Frontal cortex (tissue), 4 donors: ENCODE measurements around the gene NDST4. TPM values are rescaled to one million over a fixed set of nuclear protein-coding genes. Genes with fewer than 3 reads are reported as not detected.

Experiments used
- DNase-seq, 2 donors: peaks; one replicate each; pipeline ENCODE4 v3.0.0; 2012; ENCODE audit warnings: low spot score in 2 of 2
- FAIRE-seq: peaks from 2 replicates; lab custom pipeline; 2012; peaks lifted over from hg19 to GRCh38; lab: Jason Lieb, UNC
- total RNA-seq: library from RNA; depleted of rRNA; stranded (reverse); fragments of >200 nt; gene quantifications from one replicate; pipeline ENCODE4 v1.2.3, GENCODE V29; 2014
- donor health status: control.
- donor health status: control.
- donor health status: control.

NDST4 gene
- total RNA-seq, 1 donor from 2014 or later: 6.1 TPM

DNA sequence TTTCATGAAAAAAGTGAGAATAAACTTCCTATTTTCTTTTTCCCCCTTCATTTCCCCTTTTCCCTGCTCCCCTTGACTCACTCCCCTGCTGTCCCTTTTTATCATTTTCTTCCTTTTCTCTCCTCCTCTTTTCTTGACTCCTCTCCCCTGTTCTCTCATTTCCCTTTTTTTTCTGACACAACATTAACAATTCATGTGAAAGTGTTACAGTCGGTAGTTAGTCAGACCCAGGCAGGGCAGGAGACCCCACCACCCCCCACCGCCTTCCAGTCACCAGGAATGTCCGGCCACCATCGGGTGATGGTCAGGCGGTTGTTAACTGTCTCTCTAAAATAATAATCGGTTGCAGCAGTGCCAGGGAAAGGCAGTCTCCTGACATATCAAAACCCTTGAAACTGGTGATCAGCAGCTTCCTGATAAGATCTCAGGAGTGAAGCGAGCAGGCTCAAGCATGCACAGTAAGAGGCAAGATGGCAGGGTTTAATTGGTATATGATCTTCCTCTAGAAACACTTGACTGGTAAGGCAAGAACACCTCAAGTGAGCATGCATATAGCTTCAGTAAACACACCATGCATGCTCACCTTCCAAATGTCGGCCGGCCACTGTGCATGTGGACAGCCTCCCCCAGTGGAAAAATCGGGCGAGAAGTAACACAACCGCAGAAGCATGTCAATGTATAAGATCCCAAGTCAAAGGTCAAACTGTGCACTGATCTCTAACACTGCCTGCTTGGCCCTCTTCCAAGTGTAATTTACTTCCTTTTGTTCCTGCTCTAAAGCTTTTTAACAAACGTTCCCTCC lies 191.4 kb downstream of the NDST4 start:
- FAIRE-seq: no peak
- no peak for DNase-seq

DNA sequence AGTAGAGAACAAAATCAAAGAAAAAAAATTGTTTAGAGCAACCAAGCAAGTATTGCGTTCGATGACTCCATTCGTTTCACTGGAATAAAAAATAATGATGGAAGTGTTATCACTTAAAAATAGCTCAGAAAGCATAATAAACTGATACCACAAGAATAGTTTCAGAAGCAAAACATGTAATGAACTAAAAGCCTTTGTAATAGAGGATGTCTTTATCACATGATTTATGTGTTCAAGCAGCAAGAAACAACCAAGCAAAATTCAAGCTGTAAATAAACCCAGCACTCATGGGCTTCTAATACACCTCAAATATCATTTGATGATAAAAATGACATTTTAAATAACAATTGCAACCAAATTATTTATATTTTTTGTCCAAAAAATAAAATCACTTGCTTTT lies 192.2 kb downstream of the NDST4 start:
- FAIRE-seq (no peak), DNase-seq (no peak)

- no peak for DNase-seq
- no peak for FAIRE-seq
Measured at GRCh38 chr4:114911111-114911510, 202.3 kb downstream of the NDST4 start.

GRCh38 chr4:114907568-114907967 lies 205.9 kb downstream of the NDST4 start:
- no peak for DNase-seq
- no peak for FAIRE-seq

DNA sequence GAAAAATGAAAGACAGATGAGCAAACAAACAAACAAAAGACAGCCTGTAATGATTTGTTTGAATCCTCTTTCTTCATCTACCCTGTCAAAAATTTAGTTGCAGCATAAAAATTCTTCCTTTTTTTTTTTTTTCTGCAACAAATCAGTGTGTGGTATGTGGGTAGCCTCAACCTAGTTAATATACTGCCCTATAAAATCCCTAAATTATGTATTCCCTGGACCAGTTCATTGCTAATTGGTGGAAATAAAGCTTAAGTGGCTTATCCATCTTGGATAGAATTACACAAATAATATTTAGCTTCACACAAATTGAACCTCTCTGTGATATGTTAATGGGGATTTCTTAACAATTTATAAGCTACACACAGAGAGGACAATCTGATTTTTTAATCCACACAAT lies 208.4 kb downstream of the NDST4 start:
- FAIRE-seq (no peak), DNase-seq (no peak)

- FAIRE-seq: no peak
Measured at GRCh38 chr4:114900934-114901333, 212.5 kb downstream of the NDST4 start.

DNA sequence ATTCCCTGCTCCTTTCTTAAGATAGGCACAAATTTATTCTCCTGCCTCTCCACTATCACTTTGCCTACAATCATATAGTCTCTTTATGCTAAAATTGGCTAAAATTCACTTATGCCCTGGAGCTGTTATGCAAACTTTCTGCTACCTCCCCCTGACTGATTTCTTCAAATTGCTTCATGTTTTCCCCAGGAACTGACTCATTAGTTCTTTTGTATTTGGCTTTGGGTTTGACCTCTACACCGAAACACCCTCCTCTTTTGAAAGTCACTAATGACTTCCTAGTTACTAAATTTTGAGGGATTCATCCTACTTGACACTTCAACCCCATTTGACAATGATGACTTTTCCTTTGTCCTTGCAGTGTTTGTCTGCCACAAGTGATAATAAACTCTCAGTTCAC lies 222.6 kb downstream of the NDST4 start:
- DNase-seq (no peak), FAIRE-seq (no peak)

More at GRCh38 chr4:114900934-114901333, 212.5 kb downstream of the NDST4 start:
- no peak for DNase-seq

DNA sequence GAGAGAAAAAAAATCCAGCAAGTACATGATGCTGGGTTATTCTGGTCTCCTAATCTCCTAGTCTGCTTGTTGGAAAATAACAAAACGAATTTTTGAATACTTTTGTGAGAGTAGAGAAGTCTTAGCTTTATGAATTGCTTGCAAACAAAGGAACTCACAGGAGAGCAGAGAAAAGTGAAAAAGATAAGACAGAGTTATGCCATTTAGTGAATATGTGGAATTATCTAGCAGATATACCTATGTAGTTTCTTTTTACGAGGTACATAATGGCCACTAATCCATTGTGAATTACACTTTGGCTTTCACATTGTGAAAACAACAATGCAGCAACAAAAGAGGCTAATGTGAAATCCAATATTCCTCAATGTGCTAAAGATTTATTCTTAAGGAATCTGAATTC lies 226.7 kb downstream of the NDST4 start:
- no peak for FAIRE-seq

DNA sequence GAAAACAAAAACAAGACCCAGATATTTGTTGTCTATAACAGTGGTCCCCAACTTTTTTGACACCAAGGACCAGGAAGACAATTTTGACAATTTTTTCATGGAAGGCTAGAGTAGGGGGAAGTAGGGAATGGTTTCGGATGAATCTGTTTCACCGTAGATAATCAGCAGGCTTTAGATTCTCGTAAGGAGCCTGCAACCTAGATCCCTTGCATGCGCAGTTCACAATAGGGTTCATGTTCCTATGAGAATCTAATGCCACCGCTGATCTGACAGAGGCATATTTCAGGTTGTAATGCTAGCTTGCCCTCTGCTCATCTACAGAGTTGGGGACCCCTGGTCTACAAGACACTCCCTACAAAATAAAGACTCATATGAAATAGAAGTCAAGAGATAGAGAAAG lies 229.8 kb downstream of the NDST4 start:
- FAIRE-seq (no peak), DNase-seq (no peak)

More for the DNA sequence above, 226.7 kb downstream of the NDST4 start:
- DNase-seq: no peak

DNA sequence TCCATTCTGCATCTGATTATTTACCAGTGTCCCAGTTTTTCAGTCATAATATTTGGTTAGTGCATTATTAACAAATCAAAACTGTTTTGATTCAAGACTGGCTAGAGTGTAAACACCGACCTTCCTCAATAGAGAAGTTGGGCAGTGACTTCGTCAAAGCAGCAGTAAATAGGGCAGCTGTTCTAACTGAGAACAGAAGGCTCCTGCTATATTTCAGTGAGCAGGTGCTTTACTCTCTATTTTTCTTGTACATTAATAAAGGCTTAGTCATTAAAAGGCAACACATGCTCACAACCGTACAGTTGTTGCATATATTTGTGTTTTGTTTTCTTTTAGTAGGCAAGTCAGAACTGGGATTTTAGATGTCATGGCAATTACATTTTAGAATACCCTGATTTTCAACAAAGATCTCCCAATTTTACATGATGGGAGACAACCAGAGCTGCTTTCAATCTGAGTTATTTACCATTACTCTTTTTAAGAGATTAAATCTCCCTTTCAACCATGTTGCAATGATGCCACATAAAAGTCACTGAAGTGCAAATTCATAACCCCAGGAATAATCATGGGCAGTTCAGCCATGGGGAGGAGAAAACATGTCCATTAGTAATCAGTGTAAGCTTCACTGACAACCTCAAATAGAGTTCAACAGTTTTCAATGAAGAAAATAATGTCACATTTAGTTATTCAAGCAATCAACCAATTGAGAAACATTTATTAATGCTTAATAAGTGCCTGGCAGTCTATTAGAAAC lies 233.3 kb downstream of the NDST4 start:
- no peak for FAIRE-seq
- no peak for DNase-seq

DNA sequence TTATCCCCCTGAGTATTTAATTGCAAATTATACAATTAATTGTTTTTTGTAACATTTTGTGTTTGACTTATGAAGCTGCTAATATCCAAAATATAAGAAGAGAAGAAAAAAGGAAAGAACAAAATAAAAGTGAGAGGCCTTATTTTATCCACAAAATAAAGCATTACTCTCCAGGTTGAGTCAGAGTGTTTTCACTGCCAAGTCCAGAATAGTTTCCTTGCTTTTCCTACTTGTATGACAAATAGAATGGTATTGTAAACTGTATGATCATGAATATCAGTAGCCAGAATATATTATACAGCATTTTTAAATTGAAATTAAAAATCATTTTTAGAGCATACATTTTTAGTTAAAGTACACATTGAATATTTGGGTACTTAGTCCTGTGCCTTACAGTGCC lies 237.8 kb downstream of the NDST4 start:
- FAIRE-seq (peak; percentile 6), DNase-seq (no peak)

GRCh38 chr4:114874321-114874720 lies 239.1 kb downstream of the NDST4 start:
- DNase-seq (no peak), FAIRE-seq (no peak)

DNA sequence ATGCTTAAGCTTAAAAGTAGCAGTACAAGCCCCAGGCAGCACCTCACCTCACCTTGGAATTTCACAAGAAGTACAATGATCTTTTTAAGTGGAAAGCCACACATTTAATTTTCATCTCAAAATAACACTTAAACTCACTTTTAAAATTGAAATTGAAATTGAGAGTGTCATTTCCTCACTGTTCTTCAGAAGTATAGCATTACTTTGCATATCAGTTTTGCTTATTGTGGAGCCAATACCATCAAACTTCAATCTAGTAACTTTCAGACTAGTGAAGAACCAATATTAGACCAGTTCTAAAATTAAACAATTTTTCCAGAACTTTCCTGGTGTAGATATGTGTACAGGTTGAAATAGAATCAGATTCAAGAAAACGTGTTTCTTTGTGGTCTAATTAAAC lies 242.4 kb downstream of the NDST4 start:
- no peak for DNase-seq
- FAIRE-seq: no peak

GRCh38 chr4:114866901-114867670 lies 246.3 kb downstream of the NDST4 start:
- no peak for DNase-seq
- no peak for FAIRE-seq

DNA sequence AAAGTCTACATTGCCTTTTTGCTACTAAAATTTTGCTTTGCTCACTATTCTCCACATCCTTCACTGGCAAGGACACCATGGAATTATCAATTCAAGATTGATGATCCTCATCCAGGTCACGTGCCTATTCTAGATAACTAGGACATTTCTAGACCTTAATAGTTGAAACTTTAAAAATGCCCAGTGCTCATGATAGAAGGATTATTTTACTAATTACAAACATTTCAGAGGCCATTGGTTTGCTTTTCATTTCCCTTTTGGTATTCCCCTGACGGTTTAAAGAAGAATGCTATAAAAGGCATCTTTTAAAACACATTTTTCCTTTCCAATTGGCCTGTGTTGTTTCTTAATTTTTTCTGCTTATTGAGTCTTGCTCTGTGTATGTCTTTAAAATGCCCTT lies 249.4 kb downstream of the NDST4 start:
- no peak for DNase-seq
- no peak for FAIRE-seq

DNA sequence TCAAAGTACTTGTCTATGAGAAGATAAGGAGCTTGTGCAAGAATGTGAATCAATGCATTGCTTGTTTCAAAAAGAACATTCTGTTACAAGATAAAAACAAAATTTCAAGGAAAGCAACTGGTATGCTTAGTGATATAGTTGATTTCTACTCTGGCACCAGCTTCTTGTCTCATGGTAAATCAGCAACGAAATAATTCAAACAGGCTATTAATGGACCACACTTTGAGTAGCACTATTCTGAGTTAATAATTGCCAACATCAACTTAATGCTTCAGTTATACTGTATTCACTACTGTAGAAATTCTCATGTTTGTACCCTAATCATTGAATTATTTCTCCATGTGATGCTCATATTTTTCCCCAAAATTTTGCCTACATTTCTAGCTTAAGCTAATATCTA lies 252.6 kb downstream of the NDST4 start:
- DNase-seq: no peak
- FAIRE-seq: no peak

- DNase-seq (no peak), FAIRE-seq (no peak)
Measured at GRCh38 chr4:114857831-114858230, 255.6 kb downstream of the NDST4 start.

- no peak for FAIRE-seq
Measured at GRCh38 chr4:114839986-114840385, 273.4 kb downstream of the NDST4 start.

GRCh38 chr4:114830628-114831027 lies 282.8 kb downstream of the NDST4 start:
- no peak for DNase-seq
- FAIRE-seq: no peak

More at GRCh38 chr4:114839986-114840385, 273.4 kb downstream of the NDST4 start:
- DNase-seq: no peak

DNA sequence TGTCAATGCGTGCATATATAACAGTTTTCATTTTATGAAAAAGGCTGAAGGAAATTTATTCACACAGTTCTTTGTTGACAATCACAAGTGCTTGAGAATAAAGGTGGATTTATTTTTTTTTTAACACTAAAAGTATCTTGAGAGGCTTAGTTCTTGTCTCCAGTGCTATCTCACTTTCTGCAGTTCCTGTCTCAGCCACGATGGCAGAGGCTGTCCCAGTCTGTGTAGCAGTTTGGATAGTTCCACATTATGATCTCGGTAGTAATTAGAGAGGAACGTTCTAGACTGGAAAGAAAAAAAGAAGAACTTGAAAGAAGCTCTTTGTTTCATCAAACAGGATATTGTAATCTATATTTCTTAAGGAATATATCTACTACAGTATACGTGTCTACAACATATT lies 285.8 kb downstream of the NDST4 start:
- FAIRE-seq: no peak

DNA sequence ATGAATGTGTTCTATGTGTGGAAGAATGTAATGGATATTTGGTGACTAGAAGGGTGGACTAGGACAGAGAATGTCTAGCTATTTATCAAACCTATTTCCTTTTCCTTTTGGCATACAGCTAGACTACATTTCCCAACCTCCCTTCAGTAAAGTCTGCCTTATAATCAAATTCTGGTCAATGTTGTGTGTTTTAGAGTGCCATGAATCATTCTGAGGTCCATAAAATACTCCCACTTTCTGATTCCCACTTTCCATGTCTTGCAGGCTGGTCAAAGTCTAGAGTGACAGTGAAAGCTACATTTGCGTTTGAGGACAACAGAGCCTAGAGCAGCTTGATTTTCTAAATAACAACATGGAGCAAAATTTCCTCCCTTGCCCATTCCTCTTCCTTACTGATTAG lies 297.7 kb downstream of the NDST4 start:
- DNase-seq (no peak), FAIRE-seq (no peak)

More for the DNA sequence above, 285.8 kb downstream of the NDST4 start:
- DNase-seq: no peak
